ENCODE data around the gene RALB.

- no peak for TF ChIP-seq POLR2AphosphoS5 (IDR thresholded peaks at IDR 0.05; ENCODE audit: borderline replicate concordance, low read depth, low read length)
- TF ChIP-seq EZH2 (IDR thresholded peaks at IDR 0.05): no peak
Measured at GRCh38 chr2:120204417-120204816, 48.2 kb upstream of the RALB start.

Data from SK-N-MC (cell line).